ENCODE data around the gene PTGDS.

The PTGDS gene

GRCh38 chr9:136947028-136947891 is 30.0 kb upstream of the PTGDS start:
- DNase-seq (ENCODE audit: low read depth), result no peak
- no peak for TF ChIP-seq CTCF (conservative IDR thresholded peaks at IDR 0.05; ENCODE audit: low read depth, low read length)
- no peak overlapping the region for H3K4me3 ChIP-seq (ENCODE audit: low read depth, low read length)

GRCh38 chr9:136947955-136948510 is 29.3 kb upstream of the PTGDS start:
- TF ChIP-seq CTCF (conservative IDR thresholded peaks at IDR 0.05; ENCODE audit: low read depth, low read length), result peak; percentile 74
- H3K4me3 ChIP-seq (ENCODE audit: low read depth, low read length), result no peak overlapping the region
- peak; percentile 51 for DNase-seq (ENCODE audit: low read depth)

- peak overlapping the region; percentile 59 for H3K4me3 ChIP-seq (ENCODE audit: low read depth, low read length)
- TF ChIP-seq CTCF (conservative IDR thresholded peaks at IDR 0.05; ENCODE audit: low read depth, low read length), result no peak
- DNase-seq (ENCODE audit: low read depth), result no peak
Measured at GRCh38 chr9:136949239-136949816, 28.0 kb upstream of the PTGDS start.

GRCh38 chr9:136949817-136950655 is 27.3 kb upstream of the PTGDS start:
- peak overlapping the region; percentile 59 for H3K4me3 ChIP-seq (ENCODE audit: low read depth, low read length)
- peak; percentile 83 for DNase-seq (ENCODE audit: low read depth)
- no peak for TF ChIP-seq CTCF (conservative IDR thresholded peaks at IDR 0.05; ENCODE audit: low read depth, low read length)

GRCh38 chr9:136950656-136951276 is 26.5 kb upstream of the PTGDS start:
- no peak for DNase-seq (ENCODE audit: low read depth)
- no peak for TF ChIP-seq CTCF (conservative IDR thresholded peaks at IDR 0.05; ENCODE audit: low read depth, low read length)
- no peak overlapping the region for H3K4me3 ChIP-seq (ENCODE audit: low read depth, low read length)

GRCh38 chr9:136951541-136952320 is 25.6 kb upstream of the PTGDS start, which contains the start of gene LCN12:
Gene LCN12 (plus strand): TSS chr9:136952273. CDS start chr9:136952328, 55 bp downstream.
- DNase-seq (ENCODE audit: low read depth), result no peak
- H3K4me3 ChIP-seq (ENCODE audit: low read depth, low read length), result no peak within 1 kb of the TSS
- TF ChIP-seq CTCF (conservative IDR thresholded peaks at IDR 0.05; ENCODE audit: low read depth, low read length), result no peak

Data from choroid plexus epithelial cell (primary cell).